NCI-H446 treated with DMSO at 0.1 percent for 48 hours (cell line): ENCODE data around the gene ELMO2.

Source experiments
- DNase-seq: peaks from one replicate; lab custom pipeline; 2025; lab: John Stamatoyannopoulos, UW

The ELMO2 gene, protein sequence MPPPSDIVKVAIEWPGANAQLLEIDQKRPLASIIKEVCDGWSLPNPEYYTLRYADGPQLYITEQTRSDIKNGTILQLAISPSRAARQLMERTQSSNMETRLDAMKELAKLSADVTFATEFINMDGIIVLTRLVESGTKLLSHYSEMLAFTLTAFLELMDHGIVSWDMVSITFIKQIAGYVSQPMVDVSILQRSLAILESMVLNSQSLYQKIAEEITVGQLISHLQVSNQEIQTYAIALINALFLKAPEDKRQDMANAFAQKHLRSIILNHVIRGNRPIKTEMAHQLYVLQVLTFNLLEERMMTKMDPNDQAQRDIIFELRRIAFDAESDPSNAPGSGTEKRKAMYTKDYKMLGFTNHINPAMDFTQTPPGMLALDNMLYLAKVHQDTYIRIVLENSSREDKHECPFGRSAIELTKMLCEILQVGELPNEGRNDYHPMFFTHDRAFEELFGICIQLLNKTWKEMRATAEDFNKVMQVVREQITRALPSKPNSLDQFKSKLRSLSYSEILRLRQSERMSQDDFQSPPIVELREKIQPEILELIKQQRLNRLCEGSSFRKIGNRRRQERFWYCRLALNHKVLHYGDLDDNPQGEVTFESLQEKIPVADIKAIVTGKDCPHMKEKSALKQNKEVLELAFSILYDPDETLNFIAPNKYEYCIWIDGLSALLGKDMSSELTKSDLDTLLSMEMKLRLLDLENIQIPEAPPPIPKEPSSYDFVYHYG

DNA sequence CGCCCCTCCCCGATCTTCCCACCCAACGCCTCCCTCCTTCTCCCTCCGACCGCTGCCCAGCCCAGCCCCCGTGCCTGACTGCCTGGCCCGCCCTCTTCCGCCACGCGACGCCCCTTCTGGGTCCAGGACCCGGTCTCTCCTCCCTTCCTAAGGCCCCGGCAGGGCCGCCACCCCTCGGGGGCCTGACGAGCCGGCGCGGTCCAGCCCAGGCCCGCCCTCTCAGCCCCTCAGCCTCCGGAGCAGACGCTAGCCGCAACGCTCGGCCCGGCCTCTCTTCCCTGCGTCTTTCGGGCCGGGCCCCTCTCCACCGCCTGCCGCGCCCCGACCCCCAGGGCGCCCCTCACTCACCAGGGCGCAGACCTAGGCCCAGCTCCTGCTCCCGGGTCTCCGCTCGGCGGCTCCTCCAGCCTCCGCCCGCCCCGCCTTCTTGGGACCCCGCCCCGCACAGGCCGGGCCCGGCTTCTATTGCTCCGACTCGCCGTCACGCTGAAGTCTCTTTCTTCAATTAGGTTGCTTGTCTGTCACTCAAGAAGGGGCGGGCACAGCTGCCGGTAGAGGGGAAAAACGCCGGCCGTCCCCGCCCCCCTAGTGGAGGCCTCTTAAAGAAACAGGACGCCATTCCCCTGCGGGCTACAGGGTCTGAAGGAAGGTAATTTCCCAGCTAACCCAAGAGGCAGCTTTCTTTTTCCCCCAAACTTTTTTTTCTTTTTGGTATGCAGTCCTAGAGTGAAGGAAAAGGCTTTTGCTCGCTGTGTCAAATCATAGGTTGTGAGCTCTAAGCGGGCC is at the start of gene ELMO2:
Gene ELMO2, minus strand, starts transcription at position 416 of the 786 bp plus-strand sequence. CDS start 12,133 bp downstream, outside the sequence.
- DNase-seq = peak; percentile 92

DNA sequence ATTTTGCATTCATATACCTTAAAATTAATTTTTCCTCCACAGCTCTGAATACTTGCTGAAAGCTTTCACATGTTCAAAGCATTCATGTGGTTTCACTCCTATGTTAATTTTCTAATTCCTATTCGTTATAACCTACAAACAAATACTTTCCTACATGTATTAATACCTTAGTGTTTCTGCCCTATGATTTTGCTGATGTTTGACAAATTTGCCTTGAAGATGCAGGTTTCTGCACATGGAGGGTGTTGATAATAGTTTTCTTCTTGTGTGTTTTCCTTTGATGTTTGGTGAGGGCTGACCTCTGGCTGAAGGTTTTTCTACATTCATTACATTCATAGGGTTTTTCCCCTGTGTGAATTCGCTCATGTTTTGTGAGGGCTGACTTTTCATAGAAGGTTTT is 49.3 kb upstream of the ELMO2 start:
- no peak for DNase-seq

DNA sequence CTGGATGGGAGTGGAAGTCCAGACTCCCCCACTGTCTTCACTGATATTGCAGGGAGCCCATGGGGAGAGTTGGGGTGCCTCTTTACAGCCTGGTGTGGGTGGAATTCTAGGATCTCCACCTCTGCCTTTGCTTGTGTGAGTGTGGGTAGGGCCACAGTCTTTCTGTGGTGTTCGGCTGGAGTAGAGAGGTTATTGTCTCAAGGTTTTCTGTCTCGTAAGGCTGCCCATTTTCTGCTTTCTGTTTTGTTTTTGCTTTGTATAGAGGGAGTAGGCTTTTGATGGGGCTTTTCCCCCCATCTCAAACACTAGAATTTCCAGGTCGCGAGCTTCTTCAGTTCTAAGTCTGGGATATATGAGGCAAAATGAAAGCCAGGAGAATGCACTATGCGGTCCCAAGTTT is 40.4 kb upstream of the ELMO2 start:
- no peak for DNase-seq

DNA sequence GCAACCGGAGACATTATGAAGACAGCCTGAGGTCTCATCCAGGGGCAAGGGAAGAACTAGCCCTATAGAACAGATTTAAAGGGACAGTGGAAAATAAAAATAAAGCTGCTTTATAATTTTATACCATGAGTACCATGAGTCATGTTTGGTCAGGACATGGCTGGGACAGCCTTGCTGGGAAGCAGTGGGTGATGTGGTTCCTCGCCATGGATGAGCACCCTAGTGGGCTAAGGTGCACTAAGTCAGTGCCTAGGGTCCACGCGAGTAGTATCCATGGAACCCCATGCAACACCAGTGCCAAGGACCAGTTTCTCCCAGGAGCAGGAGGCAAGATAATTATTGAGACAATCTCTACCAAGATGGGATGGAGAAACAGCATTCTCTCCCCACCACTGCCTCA is 33.4 kb upstream of the ELMO2 start:
- DNase-seq = no peak

DNA sequence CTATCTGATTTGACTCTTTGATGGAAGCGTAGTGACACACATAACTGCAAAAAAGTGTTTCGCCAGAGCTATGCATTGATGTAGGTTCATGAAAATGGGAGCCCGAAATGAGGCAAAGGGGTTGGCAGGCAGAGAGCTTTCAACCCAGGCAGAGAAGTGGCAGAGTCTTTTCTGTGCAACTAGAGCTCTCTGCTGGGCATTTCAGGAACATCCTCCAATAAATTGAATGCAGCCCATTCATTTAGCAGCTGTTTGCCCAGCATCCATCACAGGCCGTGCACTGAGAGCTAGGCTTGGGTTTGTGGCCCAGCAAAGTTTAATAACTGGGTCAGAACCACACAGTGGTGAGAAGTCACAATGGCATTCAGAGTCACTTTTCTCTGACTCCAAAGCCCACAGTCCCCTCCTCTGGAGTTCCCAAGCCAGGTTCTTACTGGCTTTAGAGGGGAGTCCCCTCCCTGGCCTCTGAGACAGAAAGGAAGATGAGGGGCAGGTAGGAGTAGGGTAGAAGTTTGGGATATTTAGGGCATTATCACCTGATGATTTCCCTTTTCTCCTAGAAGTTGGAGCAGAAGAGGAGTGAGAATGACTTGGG is 31.8 kb upstream of the ELMO2 start:
- peak; percentile 51 for DNase-seq

DNA sequence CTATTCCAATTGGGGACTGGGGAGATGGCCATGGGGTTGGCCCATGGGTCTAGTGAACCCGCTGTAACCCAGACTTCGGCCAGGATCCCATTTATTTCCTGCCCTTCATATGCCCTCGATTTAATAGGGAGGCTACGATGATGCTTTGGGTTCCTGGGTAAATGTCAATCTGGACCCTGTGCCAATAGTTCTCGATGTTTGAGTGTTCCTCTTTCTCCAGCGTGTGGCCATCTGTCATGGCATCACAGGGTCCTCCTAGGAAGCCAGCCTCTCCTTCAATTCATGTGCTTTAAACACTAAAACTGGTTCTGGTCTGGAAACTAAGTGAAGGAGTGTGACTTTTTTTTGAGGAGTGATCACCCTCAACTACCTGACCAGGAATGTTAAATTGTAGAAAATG is 28.7 kb upstream of the ELMO2 start:
- no peak for DNase-seq

DNA sequence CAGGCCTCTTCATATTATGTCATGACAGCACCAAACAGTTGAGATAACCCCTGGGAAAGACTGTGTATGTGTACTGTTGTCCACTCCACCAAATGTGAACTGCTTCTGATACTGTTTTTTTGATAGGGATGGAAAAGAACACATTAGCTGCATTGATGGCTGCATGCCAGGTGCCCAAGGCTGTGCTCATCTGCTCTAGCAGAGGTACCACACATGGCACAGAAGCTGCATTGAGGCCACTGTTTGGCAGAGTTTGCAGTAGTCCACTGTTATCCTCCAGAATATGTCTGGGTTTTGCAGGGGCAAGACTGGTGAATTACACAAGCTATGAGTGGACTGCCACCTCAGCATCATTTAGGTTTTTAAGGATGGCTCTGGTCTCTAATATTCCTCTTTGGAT is 28.2 kb upstream of the ELMO2 start:
- no peak for DNase-seq

DNA sequence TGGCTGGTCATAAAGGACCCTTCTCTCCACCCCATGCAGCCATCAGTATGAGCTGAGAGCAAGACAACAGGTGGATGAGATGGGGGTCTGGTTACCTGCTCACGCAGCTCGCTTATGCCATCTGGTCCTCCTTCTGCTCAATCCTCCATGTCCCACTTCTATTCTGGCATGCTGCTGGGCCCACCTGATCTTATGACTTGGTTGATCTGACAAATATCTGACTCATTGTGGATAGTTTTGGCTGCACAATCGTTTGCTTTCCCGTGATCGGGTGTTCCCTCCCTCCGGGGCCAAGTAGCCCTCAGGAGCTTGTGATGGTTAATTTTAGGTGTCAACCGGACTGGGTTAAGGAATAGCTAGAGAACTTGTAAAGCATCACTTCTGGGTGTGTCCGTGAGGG is 26.6 kb upstream of the ELMO2 start:
- DNase-seq = no peak

DNA sequence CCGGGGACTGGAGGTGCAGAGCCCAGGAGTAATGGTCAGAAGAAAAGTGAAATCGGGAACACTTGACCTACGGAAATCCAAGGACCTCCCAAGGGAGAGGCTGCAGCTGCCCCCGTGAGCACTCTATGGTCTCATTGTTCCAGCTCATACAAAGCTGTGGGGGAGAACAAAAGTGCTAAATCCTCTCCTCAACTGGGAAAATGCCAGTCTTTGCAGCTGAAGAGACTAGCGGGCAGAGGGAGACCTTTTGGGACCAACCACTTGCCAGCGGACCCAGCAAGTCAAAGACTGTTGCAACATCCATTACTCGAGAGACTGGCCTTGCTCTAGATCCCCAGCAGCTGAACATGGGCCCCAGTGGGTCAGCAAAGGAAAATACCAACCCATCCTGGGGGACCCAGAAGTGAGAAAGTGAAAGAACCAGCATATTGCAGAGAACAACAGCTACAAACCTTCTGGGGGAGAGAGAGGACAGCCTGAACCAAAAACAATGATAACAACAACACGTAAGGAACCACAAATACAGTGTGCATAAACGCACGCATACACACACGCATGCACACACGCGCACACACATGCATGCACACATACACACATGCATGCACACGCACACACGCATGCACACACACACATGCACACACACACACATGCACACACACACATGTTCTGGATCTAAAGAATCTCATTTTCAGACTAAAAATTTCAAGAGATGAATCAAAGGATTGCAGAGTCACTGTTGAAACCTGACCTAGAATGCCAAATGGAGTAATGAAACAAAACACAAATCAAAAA is 24.7 kb upstream of the ELMO2 start:
- DNase-seq = no peak

DNA sequence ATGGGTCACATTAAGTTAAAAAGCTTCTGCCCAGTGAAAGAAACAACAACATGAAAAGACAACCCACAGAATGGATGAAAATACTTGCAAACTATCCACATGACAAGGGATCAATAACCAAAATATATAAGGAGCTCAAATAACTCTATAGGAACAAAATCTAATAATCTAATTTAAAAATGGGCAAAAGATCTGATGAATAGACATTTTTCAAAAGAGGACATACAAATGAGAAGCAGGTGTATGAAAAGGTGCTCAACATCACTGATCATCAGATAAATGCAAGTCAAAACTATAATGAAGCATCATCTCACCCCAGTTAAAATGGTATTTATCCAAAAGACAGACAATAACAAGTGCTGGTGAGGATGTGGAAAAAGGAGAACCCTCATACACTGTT is 21.0 kb upstream of the ELMO2 start:
- no peak for DNase-seq

DNA sequence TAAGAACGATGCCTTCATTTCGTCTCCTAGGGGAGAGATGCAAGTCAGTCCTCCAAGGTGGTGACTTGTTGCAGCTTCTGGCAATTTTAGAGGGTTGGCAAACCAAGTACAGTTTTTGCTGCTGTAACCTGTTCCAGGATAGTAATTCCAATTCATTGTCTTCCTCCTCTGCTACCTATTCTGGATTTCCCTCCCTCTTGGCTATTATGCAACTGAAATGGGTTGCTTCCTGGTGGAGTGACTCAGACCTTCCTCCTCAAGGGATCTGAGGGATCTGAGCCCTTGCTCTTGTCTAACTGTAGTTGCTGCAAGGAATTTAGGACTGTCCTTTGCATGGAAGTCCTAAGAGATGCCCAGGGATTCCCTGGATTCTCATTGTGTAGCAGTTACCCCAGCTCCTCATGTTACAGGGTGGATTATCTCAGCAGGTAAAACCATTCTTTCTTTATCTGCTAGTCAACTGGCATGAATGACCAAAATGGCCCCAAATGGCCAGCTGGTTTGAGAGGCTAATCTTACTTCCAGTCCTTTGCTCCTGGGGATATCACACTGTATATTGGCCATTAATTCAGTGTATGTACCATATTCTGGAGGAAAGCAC is 17.6 kb upstream of the ELMO2 start:
- no peak for DNase-seq

DNA sequence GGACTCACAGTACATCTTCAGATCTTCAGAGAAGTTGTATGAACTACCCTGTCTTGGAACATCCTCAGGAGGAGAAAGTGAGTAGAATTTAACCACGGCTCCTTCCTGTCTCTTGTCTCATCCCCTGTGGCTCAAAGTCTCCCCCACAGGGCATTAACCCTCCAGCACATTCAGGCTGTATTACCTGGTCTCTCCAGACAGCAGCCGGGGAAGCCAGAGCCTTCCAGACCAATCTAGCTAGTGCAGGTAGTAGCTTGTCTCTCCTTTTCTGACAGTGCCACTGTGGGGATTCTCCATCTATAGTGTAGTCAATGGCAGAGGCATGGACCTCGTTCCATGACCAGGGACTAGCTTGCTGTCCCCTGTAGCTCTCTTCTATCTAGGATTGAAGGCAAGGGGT is 16.9 kb upstream of the ELMO2 start:
- no peak for DNase-seq

DNA sequence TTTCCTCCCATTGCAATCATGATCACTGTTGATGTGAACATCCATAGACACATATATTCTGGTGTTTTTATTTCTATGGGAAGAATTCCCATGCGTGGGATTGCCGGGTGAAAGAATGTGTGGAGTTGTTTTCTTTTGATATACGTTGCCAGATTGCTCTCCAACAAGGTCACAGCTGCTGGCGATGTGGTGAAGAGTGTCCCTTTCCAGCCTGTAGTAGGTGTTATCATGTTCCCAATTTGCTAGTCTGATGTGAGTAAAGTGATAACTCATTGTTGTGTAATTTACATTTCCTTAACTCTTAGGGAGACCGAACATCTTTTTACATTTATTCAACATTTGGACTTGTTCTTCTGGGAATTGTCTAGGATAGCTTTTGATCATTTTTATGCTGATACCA is 14.5 kb upstream of the ELMO2 start:
- no peak for DNase-seq

DNA sequence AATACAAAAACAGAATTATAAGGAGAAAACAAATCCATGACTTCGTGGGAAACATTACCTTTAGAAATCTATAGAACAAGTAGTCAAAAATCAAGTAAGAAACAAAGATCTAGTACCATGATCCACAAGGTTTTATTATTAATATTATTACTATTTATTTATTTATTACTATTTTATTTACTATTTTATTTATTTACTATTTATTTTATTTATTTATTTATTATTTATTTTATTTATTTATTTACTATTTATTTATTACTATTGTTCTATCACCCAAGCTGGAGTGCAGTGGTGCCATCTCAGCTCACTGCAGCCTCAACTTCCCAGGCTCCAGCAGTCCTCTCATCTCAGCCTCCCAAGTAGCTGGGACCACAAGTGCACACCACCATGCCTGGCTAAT is 13.5 kb upstream of the ELMO2 start:
- no peak for DNase-seq

DNA sequence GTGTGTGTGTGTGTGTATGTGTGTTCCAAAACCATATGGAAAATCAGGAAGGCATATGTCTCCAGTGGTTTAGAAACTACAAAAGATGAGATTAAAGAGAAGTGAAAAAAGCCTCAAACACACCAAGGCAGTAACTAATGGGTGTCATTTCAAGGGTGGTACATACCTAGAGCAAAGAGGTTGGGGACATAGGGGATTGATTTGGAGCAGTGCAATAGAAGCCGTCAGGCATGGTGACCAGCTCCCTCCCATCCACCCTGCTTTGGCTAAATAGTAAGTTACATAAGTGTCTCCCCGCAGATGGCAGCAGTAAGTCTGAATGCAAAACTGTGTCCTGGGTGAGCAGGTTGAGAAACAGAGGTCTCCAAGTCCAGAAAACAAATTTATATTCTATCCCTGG is 10.4 kb upstream of the ELMO2 start:
- no peak for DNase-seq

DNA sequence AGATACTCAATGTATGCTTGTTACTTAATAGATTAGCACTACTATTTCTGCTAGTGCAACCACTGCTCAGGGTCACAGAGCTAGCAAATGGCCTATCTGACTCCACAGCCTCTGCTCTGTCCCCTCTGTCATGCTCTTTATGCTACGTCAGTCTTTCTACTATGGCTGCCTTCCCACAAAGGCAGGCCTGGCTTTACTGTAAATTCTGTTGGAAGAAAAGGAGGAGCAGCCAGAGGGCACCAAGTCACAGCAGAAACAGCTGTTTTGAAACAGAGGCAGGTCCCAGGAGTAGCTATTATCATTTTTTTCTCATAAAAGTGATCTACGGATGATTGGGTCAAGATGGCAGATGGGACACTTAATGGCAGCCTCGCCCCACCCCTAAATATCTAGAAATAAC is 10.0 kb upstream of the ELMO2 start:
- DNase-seq = no peak

DNA sequence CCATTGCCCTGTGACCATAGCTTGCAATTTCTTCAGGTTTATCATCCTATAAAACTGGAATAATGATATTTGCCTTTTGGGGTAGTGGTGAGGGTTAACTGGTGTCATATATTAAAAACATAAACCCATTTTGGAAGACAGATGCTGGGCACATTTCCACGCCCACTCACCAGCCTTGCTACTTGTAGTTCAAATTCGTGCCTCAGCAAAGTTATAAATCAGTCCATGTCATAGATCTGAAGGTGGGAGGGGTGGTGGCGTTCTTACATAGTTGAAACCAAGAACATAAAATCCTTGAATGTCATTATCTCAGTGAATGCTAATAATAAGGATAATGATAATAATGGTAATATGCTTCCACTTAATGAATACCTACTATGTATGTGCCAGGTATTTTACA is 9.4 kb upstream of the ELMO2 start:
- DNase-seq = no peak

DNA sequence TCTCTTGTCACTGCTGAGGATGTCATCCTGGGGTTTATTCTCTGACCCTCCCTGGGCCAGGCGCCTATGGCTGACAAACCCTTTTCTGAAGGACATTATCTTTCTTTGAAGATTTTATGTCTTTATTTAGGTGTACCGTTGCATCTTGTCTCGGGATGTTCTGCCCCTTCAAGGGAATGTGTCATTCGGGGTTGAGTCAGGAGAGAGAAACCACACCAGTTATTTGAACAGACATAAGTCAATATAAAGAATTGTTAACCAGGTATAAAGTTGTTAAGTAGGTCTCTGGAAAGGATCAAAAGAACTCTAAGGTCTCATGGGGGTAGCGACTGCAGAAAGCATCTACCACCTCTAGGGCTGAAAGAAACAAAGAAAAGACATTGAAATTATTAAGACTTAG is 8.2 kb upstream of the ELMO2 start:
- no peak for DNase-seq

DNA sequence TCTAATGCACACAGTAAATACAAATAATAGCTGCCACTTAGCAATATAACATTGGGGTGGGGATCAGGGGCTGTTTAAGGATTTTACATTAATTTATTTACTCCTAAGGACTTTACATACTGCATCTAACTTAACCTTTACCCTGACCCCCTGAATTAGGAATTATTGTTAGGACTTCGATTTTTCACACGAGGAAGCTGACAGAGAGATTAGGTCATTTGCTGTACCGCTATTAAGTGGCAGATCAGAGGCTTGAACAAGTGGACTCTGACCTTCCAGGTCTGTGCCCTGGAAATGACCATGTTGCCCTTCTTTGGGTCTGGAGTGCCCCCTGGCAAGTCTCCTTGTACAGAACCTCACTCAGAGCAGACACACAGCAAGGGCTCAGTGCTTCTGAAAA is 5.2 kb upstream of the ELMO2 start:
- DNase-seq = no peak

DNA sequence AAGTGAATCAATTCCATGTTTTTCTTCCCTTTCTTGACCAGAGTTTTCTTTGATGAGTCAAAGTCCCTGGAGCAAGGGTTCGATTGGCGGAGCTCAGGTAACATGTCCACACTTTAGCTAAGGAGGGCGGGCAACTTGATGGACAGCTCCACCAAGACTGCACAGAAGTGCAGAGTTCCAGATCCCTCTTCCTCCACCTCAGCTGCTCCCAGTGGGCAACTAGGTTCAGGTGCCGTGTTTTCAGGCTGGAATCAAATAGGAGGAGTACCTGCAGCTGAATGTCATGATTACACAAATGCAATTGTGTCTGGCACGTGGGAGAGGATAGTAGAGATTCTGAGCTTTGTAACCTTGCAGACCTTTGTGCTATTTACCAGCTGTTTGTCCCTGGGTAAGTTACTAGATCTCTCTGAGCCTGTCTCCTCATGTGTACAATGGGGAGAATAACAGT is 1.9 kb upstream of the ELMO2 start:
- no peak for DNase-seq

DNA sequence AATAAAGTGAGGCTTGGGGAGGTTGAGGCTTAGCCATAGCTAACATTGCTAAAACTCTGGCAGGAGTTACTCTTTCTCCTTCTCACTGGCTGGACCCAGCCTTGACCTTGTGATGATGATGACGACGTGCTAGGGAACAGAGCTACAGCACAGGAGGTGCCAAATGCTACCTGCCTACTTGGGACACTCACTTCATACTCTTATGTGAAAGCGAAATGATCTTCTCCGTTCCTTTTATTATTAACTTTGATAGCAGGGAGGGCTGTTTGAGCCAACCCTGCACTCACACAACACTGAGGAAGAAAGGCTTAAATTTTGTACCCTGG is 1.2 kb upstream of the ELMO2 start:
- DNase-seq = no peak
